Fibroblast of lung (primary cell): ENCODE measurements around the gene CLDN18.

ENCODE experiments used
- CTCF ChIP-seq, 2 donors: IDR thresholded peaks in 1 of 2; conservative IDR thresholded peaks in 1 of 2; 1 replicate in 1 of 2; 2 replicates in 1 of 2; pipeline ENCODE4 v1.5.1; 2011 to 2012; ENCODE audit warnings: low read length in 2 of 2, control low read depth in 1 of 2, inconsistent platforms in 1 of 2, low read depth in 1 of 2, mild to moderate bottlenecking in 1 of 2
- EZH2 ChIP-seq: IDR thresholded peaks from 2 replicates; pipeline ENCODE4 v1.5.1; 2012; ENCODE audit warnings: low read length, control low read depth, mild to moderate bottlenecking; ENCODE audit errors: missing control alignments

DNA sequence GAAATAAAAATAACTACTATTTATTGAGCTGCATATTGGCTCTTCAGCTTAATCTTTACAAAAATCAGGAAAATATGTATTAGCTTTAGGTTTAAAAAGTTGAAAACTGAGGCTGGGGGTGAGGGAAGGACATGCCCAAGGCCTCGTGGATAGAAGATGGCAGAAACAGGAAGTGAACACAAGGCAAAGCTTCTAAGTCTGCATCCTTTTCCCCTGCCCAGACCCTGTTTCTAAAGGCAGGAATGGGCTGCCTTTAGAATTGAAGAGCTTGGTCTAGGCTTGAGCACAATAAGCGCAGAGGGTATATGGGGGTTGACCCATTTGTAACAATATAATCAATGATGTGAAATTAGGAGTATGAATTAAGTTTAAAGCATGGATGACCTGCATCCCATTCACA lies 6.1 kb downstream of the CLDN18 start:
- TF ChIP-seq EZH2 (no peak), CTCF (conservative IDR thresholded peaks at IDR 0.05 in 1 of 2, IDR thresholded peaks at IDR 0.05 in 1 of 2; ENCODE audit: low read depth in 1 of 2, low read length in 2 of 2) (no peak)
